Kidney tubule cell (primary cell): ENCODE measurements around the gene GIMAP8.
"Not testable (repeated sequence)": the region's sequence is repeated elsewhere in the genome, so short reads cannot be mapped to it uniquely, and the experiment has no call there.

Source experiments
- DNase-seq: peaks from one replicate; pipeline ENCODE4 v3.0.0-alpha.2; 2018; ENCODE audit warnings: low spot score

GIMAP8 gene

DNA sequence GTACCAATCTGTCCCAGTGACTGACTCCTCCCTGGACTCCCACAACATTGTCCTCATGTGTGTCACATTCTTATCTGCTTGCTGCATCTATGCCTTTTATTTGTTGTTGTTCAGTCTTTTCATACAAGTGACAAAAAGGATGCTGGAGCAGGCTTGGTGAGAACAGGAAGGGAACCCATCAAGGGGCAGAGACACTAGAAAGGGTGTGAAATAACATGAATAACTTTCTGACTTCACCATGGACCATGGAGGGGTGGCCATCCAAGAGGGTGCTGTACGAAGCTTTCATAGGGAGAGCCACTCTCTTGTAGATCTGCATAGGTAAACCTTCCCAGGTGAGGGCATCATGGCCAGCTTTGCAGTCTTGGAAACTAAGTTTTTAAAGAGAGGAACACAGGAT, 14.5 kb downstream of the GIMAP8 start:
- DNase-seq: no peak

DNA sequence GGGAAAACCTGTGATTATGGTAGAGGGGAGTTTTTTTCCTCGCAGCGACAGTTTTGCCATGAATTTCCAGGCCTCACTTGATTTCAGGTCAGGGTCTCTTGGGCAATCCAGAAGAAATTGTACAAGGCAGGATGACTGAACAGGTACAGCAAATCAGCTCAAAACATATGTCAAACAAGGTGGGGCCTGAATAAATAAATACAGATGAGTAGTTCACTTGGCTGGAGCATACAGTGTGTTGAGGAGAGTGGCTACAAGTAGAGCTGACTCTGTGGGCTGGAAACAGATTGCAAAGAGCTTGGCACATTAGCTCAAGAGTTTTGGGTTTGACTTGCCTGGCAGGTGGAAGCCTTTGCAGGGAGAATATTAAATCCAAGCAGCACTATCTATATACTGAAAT, 15.0 kb downstream of the GIMAP8 start:
- no peak for DNase-seq

GRCh38 chr7:150466477-150466876, 16.0 kb downstream of the GIMAP8 start:
- no peak for DNase-seq

GRCh38 chr7:150468241-150468640, 17.8 kb downstream of the GIMAP8 start:
- no peak for DNase-seq

DNA sequence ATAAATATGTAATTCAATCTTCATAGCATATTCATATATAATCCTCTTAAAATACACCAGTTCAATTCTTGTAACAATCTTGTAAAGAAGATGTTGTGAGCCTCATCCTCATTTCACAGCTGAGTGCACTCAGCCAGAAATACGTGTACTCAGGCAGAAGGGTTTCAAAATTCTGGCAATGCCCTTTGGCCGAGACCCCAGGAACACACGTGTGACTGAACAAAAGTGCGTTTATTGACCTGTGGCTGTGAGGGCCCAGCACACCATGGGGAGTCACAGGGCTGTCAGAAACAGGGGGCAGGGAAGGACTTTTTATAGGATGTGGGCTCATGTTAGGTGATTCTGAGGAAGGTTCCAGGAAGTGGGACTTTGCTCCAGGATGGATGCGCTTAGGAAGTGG, 21.5 kb downstream of the GIMAP8 start:
- DNase-seq: no peak

DNA sequence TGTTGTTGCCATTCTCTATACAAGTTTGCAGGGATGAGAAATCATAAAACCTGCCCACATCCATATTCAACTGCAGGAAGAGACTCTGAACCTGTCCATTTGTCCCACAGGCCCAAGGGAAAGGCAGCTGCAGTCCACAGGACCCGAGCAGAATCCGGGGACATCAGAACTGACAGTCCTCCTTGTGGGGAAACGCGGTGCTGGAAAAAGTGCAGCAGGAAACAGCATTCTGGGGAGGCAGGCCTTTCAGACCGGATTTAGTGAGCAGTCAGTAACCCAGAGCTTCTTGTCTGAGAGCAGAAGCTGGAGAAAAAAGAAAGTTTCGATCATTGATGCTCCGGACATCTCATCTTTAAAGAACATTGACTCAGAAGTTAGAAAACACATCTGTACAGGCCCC, 23.5 kb downstream of the GIMAP8 start:
- no peak for DNase-seq

- DNase-seq: no peak
These were observed 25.9 kb downstream of the GIMAP8 start for GRCh38 chr7:150476285-150476684.

GRCh38 chr7:150476819-150477631, 26.6 kb downstream of the GIMAP8 start:
- DNase-seq: no peak

GRCh38 chr7:150479023-150479716, 28.7 kb downstream of the GIMAP8 start:
- no peak for DNase-seq

DNA sequence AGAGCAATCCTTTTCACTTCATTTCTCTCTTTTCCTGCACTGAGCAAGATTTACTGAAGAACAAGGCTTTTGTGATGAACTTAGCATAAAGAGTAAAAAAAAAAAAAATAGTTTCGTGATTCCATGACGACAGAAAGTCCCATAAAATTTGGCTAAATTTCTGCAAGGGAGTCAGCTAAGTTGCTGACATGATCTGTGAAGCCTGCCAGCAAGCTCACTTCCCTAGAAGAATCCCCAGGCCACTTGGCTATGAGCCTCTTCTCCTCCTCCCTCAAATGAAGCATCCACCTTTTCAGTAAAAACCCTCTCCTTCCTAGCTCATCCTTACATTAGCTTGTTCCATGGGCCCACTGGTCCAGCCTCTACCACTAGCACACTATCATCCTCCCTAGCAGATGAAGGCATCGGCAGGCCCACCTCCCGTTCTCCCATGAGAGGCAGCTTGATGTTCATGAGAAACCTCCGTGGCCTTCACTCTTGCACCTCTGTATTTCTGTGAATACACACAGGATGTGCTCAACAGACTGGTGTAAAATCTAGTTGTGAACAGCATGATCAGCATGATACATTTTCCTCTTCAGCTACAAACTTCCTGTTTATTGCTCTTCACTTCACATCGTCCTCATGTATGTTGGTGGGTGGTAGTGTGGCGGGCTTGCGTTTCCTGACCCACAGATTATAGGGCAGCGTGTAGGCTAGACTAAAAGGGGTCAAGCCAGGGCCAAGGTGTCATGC, 30.9 kb downstream of the GIMAP8 start:
- no peak for DNase-seq

- DNase-seq: no peak
These were observed 31.5 kb downstream of the GIMAP8 start for GRCh38 chr7:150481922-150482321.

- DNase-seq: not testable (repeated sequence)
These were observed 33.1 kb downstream of the GIMAP8 start for GRCh38 chr7:150483514-150483913.

- not testable (repeated sequence) for DNase-seq
These were observed 33.6 kb downstream of the GIMAP8 start for GRCh38 chr7:150484071-150484470.

GRCh38 chr7:150487625-150488024, 37.2 kb downstream of the GIMAP8 start:
- no peak for DNase-seq

- no peak for DNase-seq
These were observed 39.4 kb downstream of the GIMAP8 start for GRCh38 chr7:150489782-150490181.

- DNase-seq: not testable (repeated sequence)
These were observed 43.0 kb downstream of the GIMAP8 start for GRCh38 chr7:150493442-150493841.

- DNase-seq: no peak
These were observed 52.1 kb downstream of the GIMAP8 start for GRCh38 chr7:150502519-150502918.

- no peak for DNase-seq
These were observed 52.7 kb downstream of the GIMAP8 start for GRCh38 chr7:150503155-150503554.

- no peak for DNase-seq
These were observed 53.2 kb downstream of the GIMAP8 start for GRCh38 chr7:150503581-150503980.

GRCh38 chr7:150507947-150508602, 57.6 kb downstream of the GIMAP8 start:
- DNase-seq: no peak

DNA sequence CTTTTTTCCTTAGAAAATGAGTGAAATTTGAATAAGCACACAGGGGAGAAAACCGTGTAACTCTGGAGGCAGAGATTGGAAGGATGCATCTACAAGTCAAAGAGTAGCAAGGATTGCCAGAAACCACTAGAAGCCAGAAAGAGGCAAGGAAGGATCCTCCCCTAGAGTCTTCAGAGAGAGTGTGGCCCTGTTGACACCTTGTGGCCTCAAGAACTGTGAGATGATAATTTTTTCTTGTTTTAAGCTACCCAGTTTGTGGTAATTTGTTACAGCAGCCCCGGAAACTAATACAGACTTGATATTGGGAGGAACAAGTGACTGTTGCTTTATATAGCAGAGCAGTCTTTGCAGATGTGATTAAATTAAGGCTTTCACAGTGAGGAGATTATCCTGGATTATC, 60.6 kb downstream of the GIMAP8 start:
- no peak for DNase-seq

GRCh38 chr7:150513758-150514157, 63.3 kb downstream of the GIMAP8 start:
- no peak for DNase-seq
